ENCODE data around the gene GTF2B. TPM values are rescaled to one million over a fixed set of nuclear protein-coding genes. Genes with fewer than 3 reads are reported as not detected.

GTF2B gene
- total and polyA plus RNA-seq, 2 experiments from 2014 or later = 19.8 to 19.9 TPM

- no peaks in the 10 kb centered on the region for H4K20me1 ChIP-seq (replicated peaks; ENCODE audit: insufficient read depth)
- H3K27me3 Mint-ChIP-seq (ENCODE audit: insufficient read depth, low read depth, poor library complexity) = peaks cover 6% of the 10 kb centered on the region
Observed at GRCh38 chr1:88936760-88937342, 45.5 kb upstream of the GTF2B start.

More at GRCh38 chr1:88936760-88937342, 45.5 kb upstream of the GTF2B start:
- H3K4me2 ChIP-seq = no peak overlapping the region
- H3K27ac Mint-ChIP-seq = peak overlapping the region; percentile 33; the same call in 1 of the 2 replicates
- DNase-seq (ENCODE audit: low spot score) (no peak), ATAC-seq (peak; percentile 35; the same call in 2 of the 3 replicates)
- H3K9me3 Mint-ChIP-seq = no peaks in the 10 kb centered on the region
- H3K4me3 ChIP-seq = no peak overlapping the region
- H3K36me3 Mint-ChIP-seq (ENCODE audit: low read depth) = peaks cover 64% of the 10 kb centered on the region
- no peaks in the 10 kb centered on the region for H3K4me1 Mint-ChIP-seq
- H3K36me3 ChIP-seq (ENCODE audit: insufficient read depth) = peaks cover 31% of the 10 kb centered on the region; the same call in 1 of the 2 replicates
- no peaks in the 10 kb centered on the region for H3K27me3 ChIP-seq (ENCODE audit: insufficient read depth)
- H3K9me2 ChIP-seq (ENCODE audit: insufficient read depth) = no peaks in the 10 kb centered on the region
- H3K27ac ChIP-seq (ENCODE audit: low read depth) = no peak overlapping the region
- no peaks in the 10 kb centered on the region for H3K4me1 ChIP-seq (ENCODE audit: insufficient read depth)
- H3K79me2 ChIP-seq (replicated peaks; ENCODE audit: insufficient read depth) = no peaks in the 10 kb centered on the region
- no peak for TF ChIP-seq ETS1 (IDR thresholded peaks at IDR 0.05)
- no peak for TF ChIP-seq REST (IDR thresholded peaks at IDR 0.05; ENCODE audit: unreplicated experiment)
- no peak for TF ChIP-seq NANOG (IDR thresholded peaks at IDR 0.05; ENCODE audit: borderline replicate concordance)
- no peak for TF ChIP-seq CTCF (conservative IDR thresholded peaks at IDR 0.05; ENCODE audit: low read depth in 2 of 2)
- TF ChIP-seq POLR2AphosphoS5 (IDR thresholded peaks at IDR 0.05; ENCODE audit: low read depth) = no peak
- no peak for TF ChIP-seq EZH2phosphoT487 (IDR thresholded peaks at IDR 0.05; ENCODE audit: unreplicated experiment)
- TF ChIP-seq ZNF462 (CRISPR knock-in tag; IDR thresholded peaks at IDR 0.05) = no peak
- TF ChIP-seq ZNF114 (CRISPR knock-in tag; IDR thresholded peaks at IDR 0.05) = no peak
- no peak for TF ChIP-seq ZNF331 (CRISPR knock-in tag; IDR thresholded peaks at IDR 0.05; ENCODE audit: low read depth)
- no peak for TF ChIP-seq CREB1 (CRISPR knock-in tag; IDR thresholded peaks at IDR 0.05; ENCODE audit: low read depth)
- TF ChIP-seq STAT1 (IDR thresholded peaks at IDR 0.05; ENCODE audit: unreplicated experiment) = no peak
- H3K4me3 Mint-ChIP-seq = no peak overlapping the region
- no peak overlapping the region for H2AFZ ChIP-seq
- no peaks in the 10 kb centered on the region for H3F3A ChIP-seq (replicated peaks; ENCODE audit: low read depth)
